Duodenal mucosa (tissue), 2 donors: ENCODE data around the gene PRR9.

Experiments used
- H3K27ac ChIP-seq: one replicate; pipeline ENCODE4 v1.7.0; 2013; ENCODE audit warnings: low read depth, low read length
- H3K27me3 ChIP-seq, 2 donors: one replicate each; pipeline ENCODE4 v1.7.0; 2013; ENCODE audit warnings: low read length in 2 of 2, control low read depth in 1 of 2; ENCODE audit not compliant: insufficient read depth in 2 of 2, control insufficient read depth in 1 of 2
- H3K36me3 ChIP-seq, 2 donors: one replicate each; pipeline ENCODE4 v1.7.0; 2013; ENCODE audit warnings: low read length in 2 of 2, control low read depth in 1 of 2; ENCODE audit not compliant: insufficient read depth in 2 of 2, control insufficient read depth in 1 of 2
- H3K4me1 ChIP-seq, 2 donors: one replicate each; pipeline ENCODE4 v1.7.0; 2013; ENCODE audit warnings: low read length in 2 of 2, control low read depth in 1 of 2; ENCODE audit not compliant: insufficient read depth in 2 of 2, control insufficient read depth in 1 of 2
- H3K4me3 ChIP-seq, 2 donors: one replicate each; pipeline ENCODE4 v1.7.0; 2013; ENCODE audit warnings: low read length in 2 of 2, low read depth in 1 of 2
- H3K9ac ChIP-seq, 2 donors: one replicate each; pipeline ENCODE4 v1.7.0; 2013; ENCODE audit warnings: low read length in 2 of 2, low read depth in 1 of 2
- H3K9me3 ChIP-seq, 2 donors: one replicate each; pipeline ENCODE4 v1.7.0; 2013; ENCODE audit warnings: low read length in 2 of 2, control low read depth in 1 of 2; ENCODE audit not compliant: control insufficient read depth in 1 of 2

The PRR9 gene

GRCh38 chr1:153261281-153262069 lies 44.1 kb downstream of the PRR9 start:
- peaks cover 38 to 53% of the 10 kb centered on the region in 2 donors for H3K27me3 ChIP-seq
- no peak overlapping the region for H3K9ac ChIP-seq
- no peak overlapping the region for H3K27ac ChIP-seq
- H3K9me3 ChIP-seq = no peaks in the 10 kb centered on the region
- no peaks in the 10 kb centered on the region for H3K36me3 ChIP-seq
- peak overlapping the region; percentile 6 to 54 for H3K4me3 ChIP-seq
- H3K4me1 ChIP-seq = peaks cover 0 to 5% of the 10 kb centered on the region in 2 donors

GRCh38 chr1:153262070-153262366 lies 44.6 kb downstream of the PRR9 start:
- peaks cover 0 to 5% of the 10 kb centered on the region in 2 donors for H3K4me1 ChIP-seq
- H3K4me3 ChIP-seq = peak overlapping the region; percentile 6 to 54
- no peak overlapping the region for H3K9ac ChIP-seq
- no peaks in the 10 kb centered on the region for H3K9me3 ChIP-seq
- H3K27me3 ChIP-seq = peaks cover 38 to 57% of the 10 kb centered on the region in 2 donors
- H3K27ac ChIP-seq = no peak overlapping the region
- H3K36me3 ChIP-seq = no peaks in the 10 kb centered on the region

- Histone ChIP-seq H3K27ac (no peak overlapping the region), H3K27me3 (peaks cover 38 to 57% of the 10 kb centered on the region in 2 donors), H3K36me3 (no peaks in the 10 kb centered on the region), H3K4me1 (peaks cover 0 to 5% of the 10 kb centered on the region in 2 donors), H3K9me3 (no peaks in the 10 kb centered on the region), H3K4me3 (no peak overlapping the region), H3K9ac (no peak overlapping the region)
Observed at GRCh38 chr1:153262462-153263157, 45.2 kb downstream of the PRR9 start.

- H3K9me3 ChIP-seq = no peaks in the 10 kb centered on the region
- no peak overlapping the region for H3K4me3 ChIP-seq
- peaks cover 0 to 5% of the 10 kb centered on the region in 2 donors for H3K4me1 ChIP-seq
- H3K27me3 ChIP-seq = peaks cover 25 to 40% of the 10 kb centered on the region in 2 donors
- no peak overlapping the region for H3K9ac ChIP-seq
- H3K36me3 ChIP-seq = no peaks in the 10 kb centered on the region
- no peak overlapping the region for H3K27ac ChIP-seq
Observed at GRCh38 chr1:153265457-153265856, 48.1 kb downstream of the PRR9 start.
